ENCODE results near the gene CALML3.
A peak's percentile ranks its signal among the peaks of the same experiment; 100 is the strongest.

Gene CALML3

DNA sequence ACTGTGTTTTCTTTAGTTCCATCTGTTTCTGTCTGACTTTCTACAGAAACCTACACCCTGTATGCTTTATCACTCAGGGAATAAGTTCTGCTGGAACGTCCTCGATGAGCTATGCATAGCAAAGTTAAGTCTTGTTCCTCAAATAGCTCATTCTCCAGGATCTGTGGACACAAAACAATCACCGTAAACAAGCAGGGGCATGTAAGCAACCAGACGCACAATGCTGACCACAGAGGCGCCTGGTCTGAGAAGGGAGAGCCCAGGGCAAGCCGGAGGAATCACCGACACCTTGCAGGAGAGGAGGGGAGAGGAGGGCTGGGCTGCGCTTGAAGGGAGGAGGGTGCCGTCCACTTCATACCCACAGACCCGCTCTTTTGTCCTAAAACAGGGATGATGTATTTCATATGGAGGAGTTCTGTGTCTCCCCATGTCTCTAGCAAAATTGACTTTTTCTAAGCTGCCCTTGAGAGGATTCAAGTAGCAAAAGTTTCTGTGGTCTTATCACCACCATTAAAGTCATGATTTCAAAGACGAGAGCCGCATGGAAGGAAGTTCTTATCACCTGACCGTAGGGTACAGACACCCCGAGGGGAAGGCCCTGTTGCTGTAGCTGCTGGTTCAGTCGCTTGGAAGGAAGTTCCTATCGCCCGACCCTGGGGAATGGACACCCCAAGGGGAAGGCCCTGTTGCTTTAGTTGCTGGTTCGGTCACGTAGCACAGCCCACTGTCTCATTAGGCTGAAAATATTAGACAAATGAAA lies 14.3 kb downstream of the CALML3 start:
- no peak for DNase-seq (ENCODE audit: low spot score)

GRCh38 chr10:5540080-5540479 lies 15.3 kb downstream of the CALML3 start:
- DNase-seq (ENCODE audit: low spot score) = no peak

DNA sequence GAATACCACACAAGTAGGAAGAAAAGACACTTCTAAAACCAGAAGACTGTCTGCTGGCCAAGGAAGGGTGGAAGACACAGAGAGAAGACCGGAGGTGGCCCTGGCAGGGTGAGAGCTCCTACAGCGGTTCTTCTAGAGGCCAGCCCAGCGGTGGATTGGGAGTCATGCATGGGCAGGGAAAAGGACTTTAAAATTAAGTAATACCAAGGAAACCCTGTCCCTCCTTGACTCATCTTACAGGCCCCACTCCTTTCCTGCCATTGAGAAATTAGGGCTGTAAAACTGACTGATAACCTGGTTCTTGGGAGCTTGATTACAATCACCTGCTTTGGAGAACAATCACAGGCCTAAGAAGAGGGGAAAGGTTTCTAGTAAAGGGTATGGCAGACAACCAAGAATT lies 16.1 kb downstream of the CALML3 start:
- no peak for DNase-seq (ENCODE audit: low spot score)

DNA sequence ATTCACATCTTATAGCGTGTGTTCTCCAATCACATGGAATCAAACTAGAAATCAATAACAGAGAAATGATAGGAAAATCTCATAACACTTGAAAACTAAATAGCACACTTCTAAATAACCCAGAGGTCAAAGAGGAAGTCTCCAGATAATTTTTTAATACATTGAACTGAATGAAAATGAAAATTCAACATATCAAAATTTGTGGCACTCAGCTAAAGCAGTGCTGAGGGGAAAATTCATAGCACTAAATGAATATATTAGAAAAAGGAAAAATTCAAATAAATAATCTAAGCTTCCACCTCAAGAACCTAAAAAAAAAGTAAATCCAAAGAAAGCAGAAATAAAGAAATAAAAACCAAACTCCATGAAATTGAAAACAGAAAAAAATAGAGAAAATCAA lies 17.3 kb downstream of the CALML3 start:
- DNase-seq (ENCODE audit: low spot score) = no peak

DNA sequence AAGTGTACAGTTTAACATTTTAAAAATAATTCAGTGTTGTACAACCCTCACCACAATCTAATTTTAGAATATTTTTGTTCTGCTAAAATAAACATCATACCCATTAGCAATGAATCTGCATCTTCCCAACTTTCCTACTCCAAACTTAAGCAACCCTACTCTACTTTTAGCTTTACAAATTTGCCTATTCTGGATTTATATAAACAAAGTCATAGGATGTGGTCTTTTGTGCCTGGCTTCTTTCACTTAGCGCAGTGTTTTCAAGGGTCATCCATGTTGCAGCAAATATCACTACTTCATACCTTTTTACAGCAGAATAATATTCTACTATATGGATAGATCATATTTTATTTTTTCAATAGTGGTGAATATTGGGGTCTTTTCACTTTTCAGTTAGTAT lies 18.9 kb downstream of the CALML3 start:
- no peak for DNase-seq (ENCODE audit: low spot score)

DNA sequence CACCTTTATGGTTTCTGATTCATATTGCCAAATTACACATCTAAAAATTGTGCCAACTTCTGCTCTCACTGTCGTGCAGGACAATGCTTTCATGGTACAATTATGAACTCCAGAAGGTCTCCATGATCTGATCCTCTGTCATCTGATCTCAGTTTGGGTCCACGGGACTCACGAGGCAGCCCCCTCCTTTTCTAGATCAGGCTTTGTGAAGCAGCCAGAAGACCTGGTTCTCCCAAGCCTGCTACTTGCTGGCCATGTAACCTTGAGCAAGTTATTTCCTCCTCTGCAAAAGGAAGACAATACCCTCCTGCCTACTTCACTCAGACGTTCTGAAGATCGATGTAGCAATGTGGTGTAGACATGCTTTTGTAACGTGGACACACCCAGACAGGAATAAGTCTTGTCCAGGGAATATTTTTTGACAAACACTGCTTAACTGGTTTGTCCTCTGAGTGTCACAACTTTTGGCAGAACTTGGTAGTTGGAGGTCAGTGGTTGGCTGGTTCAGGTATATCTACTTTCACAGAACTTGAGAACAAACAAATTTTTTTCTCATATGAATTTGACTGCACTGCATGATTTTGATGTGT lies 19.6 kb downstream of the CALML3 start:
- DNase-seq (ENCODE audit: low spot score) = no peak

DNA sequence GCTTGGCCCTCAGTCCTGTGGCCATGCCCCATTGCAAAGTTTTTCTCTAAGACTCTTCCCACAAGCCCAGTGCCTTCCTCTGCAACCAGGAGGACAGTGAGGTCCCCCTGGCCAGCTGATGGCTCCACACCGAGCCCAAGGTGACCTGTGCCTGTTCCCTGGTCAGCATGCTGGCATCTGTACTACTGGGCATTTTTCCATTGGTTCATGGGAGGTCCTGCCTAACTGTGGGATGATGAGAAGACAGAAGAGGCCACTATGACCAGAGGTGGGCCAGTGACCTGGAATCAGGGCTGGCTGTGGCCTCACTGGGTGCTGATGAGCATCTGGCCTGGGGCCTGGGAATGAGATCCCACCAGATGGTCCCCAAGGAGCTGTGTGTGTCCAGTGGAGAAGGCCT lies 20.2 kb downstream of the CALML3 start:
- DNase-seq (ENCODE audit: low spot score) = no peak

GRCh38 chr10:5545426-5545777 lies 20.6 kb downstream of the CALML3 start:
- no peak for DNase-seq (ENCODE audit: low spot score)

DNA sequence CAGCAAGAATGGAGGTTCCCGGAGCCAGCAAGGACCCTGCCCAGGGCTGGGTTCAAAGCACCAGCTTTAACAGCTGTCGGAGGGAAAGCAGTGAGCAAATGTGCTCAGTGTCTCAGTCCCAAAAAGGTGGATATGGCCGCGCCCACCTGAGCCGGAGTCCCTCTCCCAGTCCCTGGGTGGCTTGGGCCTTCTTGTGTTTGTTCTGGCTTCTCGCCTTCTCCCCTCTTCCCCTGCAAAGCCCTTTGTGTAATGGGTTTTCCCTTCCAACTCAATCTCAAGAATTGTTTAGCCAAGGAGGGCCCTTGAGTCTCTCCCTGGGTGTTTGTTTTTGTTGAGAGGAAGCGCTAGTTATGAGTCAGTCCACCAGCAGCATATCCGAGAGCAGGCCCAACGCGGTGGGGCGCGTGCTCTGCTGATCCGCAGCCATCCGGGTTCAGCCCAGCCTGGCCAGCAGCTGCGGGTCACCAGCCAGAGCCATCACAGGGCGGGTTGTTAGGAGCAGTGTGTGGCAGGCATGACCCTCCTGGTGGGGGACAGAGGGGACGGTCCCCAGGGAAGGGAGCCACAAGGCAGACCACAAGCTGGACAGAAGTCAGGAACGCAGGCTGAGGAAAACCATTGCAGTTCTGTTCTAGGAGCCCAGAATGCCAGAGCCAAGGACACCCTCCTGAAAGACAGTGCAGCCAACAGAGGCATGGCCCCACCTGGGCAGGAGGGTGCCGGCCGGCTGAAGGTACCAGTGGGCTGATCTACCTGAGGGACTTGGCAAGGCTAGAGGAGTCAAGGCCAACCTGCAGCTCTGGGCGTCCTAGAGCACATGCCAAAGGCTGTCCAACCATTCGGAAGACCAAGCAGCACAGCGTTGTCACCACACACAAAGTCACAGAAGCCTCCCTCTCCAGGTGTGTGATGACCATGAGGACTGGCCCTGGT lies 21.3 kb downstream of the CALML3 start:
- no peak for DNase-seq (ENCODE audit: low spot score)

- DNase-seq (ENCODE audit: low spot score) = no peak
Measured at GRCh38 chr10:5546891-5547680, 22.3 kb downstream of the CALML3 start.

GRCh38 chr10:5547681-5547930 lies 22.8 kb downstream of the CALML3 start:
- no peak for DNase-seq (ENCODE audit: low spot score)

DNA sequence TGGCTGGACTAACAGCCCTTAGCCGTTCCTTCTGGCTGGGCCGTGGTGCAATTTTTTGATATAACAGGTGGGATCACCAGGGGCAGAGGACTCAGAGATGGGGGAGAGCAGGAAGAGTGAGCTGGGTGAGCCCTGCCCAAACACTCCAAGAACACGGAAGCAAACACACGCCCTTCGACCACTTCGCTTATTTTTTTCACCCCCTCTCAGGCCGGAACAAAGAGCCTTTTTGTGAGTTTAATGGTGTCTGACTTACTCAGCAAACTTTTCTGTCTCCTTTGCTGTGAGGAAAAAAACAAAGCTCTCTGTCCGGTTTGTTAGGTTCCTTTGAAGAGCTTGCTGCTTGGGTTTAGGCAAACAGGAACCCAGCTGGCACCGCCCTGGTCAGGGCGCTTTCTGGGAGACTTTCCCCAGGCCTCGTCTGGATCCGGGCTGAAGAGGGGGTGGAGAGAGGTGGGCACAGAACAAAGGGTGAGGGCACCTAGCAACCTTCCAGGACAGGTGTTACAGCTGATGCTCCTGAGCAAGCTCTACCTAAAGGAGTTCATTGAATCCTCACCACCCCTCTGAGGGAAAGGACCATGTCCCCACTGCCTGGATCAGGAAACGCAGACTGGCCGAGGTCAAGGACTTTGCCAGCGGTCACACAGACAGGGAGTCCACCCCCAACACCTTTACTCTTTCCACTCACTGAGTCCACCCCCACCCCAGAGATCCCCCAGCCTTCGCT lies 23.3 kb downstream of the CALML3 start:
- DNase-seq (ENCODE audit: low spot score) = peak; percentile 68

DNA sequence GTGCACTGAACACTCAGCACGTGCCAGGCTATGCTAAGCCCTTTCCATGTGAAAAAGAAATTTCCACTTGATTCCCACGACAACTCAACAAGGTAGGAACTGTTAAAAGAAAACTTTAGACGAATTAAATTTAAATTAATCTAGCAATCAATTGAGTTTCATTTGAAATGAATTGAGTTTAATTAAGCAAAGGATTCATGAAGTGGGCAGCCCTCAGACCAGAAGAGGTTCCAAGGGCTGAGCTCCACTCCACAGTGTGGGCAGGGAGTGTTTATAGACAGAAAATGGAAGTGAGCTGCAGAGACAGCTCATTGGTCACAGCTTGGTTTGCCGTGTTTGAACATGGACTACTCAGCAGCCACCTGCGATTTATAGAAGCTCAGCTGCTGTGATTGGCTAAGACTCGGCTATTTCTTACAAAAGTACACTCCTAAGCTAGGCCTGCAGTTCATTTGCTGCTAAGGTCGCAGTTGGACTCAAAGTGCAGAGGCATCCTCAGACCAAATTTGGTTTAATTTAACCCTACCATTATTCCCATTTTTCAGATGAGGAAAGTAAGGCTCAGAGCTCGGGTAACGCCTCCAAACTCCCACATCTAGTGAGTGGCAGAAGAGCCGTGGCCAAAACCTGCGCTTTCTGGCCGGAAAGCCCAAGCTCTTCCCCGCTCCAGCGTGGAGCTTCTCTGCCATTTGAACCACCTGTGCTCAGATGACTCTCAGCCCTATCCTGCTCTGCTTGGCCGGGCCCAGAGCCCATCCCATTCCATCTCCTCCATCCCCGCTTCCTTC lies 24.9 kb downstream of the CALML3 start:
- DNase-seq (ENCODE audit: low spot score) = no peak

DNA sequence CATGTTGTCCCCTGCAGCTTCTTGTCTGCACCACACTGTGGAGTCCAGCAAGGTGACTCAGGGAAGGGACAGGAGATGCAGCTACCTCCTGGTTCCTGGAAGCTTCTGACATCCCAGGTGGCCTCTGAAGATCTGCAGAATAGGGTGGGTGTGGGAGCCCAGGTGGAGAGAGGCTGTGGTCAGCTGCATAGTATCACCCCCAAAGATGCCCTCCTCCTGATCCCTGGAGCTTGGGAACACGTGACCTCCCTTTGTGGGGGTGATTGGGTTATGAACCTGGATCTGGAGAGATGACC lies 25.4 kb downstream of the CALML3 start:
- no peak for DNase-seq (ENCODE audit: low spot score)

DNA sequence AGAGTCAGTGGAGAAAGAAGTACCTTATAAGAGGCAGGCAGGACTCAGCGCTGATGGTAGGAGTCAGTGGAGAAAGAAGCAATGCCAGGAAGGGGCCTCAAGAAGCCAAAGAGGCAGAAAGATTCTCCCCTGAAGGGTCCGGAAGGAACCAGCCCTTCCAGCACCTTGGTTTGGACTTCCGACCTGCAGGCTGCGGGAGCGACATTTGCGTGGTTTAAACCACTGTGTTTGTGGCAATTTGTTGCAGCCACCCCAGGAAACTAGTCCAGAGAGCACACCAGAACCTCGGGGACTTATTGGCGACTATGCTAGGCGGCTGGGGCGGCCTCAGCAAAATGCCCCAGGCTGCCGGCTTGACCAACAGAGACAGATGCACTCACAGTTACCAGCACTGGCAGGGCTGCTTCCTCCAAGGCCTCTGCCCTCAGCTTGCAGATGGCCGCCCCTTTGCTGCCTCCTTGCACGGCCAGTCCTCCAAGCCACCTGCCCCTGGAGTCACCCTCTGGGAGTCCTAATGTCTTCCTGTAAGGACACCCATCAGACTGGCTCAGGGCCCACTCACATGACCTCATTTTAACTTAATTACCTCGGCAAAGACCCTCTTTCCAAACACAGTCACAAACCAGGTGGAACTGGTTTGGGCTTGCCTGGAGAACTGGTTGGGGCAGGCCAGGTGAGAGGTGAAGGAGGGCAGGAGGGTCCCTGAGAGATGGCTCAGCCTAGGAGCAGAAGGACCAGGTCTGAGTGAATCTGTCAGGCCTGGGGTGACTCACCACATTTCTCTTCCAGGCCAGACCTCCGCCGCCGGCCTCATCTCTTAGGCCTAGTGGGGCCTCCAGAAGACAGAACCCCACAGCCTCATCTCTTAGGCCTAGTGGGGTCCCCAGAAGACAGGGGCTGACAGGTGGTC lies 26.1 kb downstream of the CALML3 start:
- no peak for DNase-seq (ENCODE audit: low spot score)

DNA sequence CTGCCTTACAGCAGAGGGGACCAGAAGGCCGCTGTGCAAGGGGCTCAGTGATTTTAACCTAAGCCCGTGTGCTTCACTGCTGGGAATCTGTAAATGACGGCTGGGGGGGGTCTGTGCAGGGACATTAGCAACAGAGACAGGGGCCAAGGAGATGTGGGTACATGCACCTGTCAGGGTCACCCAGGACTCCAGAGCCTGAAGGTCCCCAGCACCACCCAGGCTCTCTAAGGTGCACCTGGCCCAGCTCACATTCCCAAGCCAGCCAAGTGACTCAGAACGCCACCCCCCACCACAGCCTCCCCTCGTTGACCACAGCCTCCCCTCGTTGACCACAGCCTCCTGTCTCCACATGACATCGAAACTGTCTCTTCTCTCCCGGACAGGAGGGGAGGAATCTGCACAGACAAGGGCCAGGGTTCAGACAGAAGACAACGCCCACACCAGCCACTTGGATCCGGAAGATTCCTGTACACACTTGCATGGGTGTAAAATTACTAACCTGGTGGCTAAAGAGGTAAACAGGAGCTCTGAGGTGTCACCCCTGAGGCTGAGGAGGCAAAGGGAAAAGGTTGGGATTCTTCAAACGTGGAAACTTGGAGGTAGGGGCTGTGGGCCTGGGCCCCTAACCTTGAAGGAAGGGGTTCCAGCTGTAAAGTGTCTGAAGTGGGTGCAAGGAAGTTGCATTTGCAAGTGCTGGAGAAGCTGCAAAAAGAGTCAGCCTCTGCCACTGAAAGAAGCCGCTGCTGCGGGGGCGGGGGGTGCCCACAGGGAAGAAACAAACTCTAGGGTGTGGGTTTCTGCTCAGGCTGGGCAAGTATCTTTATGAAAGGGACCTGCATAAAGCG lies 27.0 kb downstream of the CALML3 start:
- no peak for DNase-seq (ENCODE audit: low spot score)

DNA sequence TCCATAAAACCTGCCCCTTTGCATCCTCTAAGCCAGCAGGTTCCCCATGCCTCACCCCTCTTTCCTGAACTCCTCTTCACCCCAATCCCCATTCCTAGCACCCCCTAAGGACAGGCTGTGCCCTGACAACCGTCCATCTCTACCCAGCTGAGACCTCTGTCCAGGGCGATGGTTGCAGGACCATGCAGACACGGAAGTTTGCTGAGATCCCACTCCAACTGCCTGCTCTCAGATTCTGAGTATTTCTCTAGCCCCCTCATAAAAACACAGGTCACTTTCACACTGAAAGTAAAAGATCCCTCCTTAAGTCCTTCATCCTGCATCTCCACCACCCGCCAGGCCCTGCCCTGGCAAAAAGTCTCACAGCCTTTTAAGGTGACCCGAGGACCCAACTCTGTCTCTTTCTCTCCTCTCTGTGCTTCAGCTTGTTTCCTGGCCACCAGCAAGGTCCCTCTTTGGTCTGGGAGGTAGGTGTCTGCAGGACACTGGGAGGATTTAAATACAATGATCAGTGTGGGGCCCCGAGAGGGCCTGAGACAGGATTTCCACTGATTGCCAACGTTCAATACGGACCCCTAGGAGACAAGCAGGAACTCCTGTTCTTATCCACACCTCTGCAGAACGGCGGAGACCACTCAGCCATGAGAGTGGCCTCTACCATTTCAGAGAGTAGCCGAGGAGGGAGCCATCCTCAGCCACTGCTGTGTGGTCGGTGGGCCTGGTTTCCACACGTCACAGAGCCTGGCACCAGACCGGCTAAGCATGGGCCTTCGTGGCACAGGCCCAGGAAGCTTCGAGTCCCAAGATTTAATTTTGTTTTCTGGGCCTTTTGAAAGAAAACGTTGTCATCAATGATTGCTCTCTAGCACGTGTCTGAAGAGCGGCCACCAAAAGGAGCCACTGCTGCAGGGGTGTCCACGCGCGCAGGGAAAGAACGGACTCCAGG lies 27.9 kb downstream of the CALML3 start:
- no peak for DNase-seq (ENCODE audit: low spot score)

All from HuH-7 (cell line).